NCI-H524 treated with DMSO at 0.1 percent for 48 hours (cell line): ENCODE measurements around the gene RTP5.
A peak's percentile ranks its signal among the peaks of the same experiment; 100 is the strongest.

Experiments used
- DNase-seq: peaks from one replicate; lab custom pipeline; 2025; lab: John Stamatoyannopoulos, UW

RTP5 gene

DNA sequence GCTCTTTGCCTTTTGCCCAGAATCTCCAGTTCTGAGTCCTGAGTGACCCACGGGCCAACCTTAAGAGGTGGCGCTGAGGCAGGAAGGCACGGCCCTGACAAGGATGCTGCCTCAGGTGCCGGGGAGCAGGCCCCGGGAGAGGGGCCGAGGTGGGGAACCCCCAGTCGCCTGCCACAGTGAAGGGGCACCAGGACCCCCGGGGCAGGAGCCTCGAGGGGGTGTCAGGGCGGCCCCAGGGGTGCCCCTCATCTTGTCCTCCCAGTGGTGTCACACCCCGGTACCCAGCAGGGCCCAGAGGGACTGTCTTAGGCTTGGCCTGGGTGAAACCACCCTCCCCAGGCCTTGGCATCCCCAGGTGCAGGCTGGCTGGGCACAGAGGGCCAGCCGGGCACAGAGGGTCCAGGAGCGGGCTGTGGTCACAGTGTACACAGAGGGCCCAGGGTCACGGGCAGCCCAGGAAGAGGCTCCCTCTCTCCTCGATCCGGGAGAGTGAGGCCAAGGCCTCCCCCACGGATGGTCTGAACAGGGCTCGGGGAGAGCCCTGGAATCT is 11.9 kb upstream of the RTP5 start:
- no peak for DNase-seq

DNA sequence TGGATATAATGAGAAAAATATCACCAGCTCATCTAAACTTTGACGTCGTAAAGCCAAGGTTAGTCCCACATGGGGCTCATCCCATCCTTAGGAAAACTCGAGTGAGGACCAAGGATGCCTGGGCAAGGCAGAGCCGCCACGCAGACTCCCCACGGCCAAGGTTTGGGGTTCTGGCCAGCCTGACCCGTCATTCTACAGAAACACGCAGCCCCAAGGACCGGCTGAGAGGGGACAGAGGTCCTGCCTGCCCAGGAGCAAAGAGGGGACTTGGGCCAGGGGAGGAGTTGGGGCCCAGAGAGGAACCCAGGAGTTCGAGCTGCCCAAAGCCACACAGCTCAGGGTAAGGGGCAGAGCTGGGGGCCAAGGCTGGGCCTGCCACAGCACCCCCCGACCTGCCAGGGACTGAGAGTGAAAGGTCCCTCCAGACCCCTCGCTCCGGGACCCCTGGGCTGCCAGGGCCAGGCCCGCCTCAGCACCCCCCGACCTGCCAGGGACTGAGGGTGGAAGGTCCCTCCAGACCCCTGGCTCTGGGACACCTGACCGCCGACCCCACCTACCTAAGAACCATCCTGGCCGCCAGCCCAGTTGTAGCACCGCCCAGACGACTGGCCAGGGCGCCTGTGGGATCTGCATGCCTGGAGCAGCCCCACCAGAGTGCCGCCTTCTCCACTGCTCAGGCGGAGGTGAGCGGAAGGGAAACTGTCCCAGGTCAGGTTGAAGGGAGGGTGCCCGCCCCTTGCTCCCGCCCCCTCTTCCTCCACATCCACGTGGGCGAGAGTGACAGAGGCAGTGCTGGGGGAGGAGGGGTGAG is 11.1 kb upstream of the RTP5 start, which contains the start of gene PDCD1:
Gene PDCD1 (minus strand): TSS at position 689 of the 811 bp plus-strand sequence. CDS start 56 bp downstream, at position 633.
- DNase-seq: no peak

DNA sequence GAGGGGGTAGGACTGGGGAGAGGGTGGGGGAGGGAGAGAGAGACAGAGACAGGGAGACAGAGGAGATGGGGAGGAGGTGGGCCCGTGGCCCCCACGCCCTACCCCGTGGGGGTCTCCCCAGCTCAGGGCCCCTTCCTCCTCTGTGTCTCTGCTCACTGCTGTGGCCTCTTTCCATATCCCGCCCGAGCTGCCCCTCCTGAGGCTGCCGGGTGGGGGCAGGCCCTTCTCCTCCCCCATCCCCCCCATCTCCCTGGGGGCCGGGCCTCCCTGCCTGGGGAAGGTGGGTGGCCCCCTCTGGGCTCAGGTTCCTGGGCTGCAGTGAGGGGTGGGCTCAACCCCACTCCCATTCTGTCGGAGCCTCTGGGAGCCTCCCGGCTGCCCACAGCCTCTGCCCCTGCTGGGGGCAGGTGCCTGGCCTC is 10.5 kb upstream of the RTP5 start:
- DNase-seq: no peak

DNA sequence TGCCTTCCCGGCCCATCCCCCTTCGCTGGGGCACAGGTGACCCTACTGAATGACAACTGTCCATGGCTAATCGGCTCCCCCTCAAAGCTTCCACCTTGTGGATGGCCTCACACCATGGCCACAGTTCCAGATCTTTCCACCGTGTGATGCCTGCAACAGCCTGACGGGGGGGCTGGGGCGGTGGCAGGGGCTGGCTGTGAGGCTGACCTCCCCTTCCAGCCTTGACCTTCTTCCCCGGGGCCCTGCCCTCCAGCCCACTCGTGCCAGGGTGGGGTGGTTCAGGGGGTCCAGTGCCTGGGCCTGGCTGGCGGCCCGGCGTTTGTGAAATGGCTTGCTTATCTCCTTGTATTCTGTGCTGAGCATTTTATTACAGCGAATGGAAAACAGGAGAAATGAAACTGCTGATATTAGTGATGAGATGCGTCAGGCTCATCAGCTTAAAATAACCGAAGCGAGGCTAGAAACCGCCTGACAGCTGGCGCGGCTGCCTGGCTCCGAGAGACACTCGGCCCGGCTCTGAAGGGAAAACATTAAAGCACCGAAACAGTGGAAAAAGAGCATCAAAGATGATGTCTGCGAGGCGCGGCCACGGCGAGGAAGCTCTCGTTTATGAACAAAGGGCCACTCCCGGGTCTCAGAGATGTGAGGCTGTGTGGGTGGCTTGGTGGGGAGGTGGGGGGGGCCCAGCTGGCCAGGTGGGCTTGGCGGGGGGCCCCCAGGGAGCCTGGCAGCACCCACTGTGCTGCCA is 9.9 kb upstream of the RTP5 start:
- no peak for DNase-seq

DNA sequence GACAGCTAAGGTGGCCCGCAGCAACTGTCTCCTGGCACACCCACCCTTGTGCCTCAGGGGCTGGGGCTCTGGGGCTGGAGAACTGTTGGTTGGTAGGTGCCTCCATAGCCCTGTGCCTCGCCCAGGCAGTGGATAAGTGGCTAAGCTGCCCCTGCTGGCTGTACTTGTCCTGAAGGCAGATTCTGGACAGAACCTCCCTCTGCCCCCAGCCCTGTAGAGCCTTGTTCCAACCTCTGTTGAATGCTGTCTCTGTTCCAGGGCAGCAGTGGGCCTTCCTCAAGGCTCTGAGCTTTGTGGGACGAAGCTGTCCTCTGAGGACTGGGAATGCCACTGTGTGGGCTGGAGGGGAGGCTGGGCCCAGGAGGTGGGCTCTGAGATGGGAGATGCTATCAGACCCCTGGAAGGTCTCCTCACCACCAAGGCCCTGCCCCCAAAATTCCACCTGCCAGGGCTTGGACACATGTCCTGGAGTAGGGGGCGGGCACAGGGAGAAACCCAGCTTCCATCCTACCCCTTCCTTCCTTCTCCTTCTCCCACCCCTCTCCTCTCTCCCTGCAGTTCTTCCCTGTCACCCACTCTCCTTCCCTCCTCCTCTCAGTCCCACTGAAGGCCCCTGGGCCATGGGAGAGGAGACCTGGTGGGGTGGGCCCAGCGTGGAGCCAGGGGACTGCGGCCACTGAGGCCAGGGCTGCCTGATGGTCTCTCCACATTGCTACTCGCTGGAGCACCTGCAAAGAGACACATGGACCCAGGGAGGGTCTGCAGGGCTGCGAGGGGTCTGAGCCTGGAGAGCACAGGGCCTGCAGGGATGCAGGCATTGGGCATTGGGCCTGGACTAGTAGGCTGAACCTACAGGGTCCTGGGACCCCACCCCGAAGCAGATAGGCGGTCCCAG is 9.1 kb upstream of the RTP5 start:
- DNase-seq: no peak

DNA sequence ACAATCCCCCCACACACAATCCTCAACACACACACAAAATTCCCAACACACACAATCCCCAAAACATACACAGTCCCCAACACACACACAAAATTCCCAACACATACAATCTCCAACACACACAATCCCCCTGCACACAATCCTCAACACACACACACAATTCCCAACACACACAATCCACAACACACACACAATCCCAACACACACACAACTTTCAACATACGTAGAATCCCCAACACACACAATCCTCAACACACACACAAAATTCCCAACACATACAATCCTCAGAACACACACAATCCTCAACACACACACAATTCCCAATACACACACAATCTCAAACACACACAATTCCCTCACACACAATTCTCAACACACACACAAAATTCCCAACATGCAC is 8.3 kb upstream of the RTP5 start:
- DNase-seq: no peak

DNA sequence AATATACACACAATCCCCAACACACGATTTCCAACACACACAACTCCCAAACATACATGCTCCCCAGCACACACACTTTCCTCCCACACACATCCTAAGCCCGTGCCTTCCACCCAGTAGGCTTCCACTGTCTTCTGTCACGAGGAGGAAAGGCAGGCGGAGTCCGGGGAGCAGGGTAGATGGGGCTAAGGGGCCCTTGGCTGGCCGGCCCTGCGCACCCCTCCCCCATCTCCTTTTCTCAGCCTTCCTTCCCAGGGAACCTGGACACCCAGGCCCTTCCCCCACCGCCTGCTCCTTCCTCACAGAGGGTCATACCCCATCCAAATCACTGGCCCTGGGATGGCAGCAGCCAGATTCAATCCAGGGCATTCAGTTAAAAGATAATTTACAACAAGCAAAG is 7.4 kb upstream of the RTP5 start:
- DNase-seq: no peak

DNA sequence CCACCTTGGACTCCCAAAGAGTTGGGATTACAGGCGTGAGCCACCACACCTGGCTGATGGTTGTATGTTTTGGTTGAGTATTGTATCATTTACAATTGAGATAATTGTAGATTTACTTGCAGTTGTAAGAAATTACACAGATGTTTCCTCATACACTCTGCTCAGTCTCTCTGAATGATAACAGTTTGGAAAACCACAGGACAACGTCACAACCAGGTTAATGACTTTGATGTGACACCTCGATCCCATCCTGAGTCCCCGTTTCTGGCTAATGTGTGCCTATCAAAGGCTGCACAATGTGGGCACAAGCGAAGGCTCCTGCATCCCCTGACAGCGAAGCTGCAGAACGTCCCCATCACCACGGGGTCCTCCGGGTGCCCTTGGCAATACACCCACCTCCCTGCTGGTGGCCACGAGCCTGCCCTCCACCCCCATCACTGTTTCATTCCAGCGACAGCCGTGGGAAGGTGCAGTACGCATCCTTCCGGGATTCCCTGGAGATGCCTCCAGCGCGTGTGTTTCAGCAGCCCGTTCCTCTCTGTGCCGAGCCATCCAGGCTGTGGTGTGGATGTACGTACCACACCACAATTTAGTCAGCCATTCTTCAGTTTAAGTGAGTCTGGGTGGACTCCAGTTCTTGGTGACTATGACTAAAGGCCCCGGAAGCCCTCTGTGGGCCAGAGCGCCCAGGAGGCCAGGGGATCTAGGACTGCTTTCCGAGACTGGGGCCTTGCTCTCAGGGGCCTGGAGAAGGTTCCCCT is 6.6 kb upstream of the RTP5 start:
- DNase-seq: no peak

DNA sequence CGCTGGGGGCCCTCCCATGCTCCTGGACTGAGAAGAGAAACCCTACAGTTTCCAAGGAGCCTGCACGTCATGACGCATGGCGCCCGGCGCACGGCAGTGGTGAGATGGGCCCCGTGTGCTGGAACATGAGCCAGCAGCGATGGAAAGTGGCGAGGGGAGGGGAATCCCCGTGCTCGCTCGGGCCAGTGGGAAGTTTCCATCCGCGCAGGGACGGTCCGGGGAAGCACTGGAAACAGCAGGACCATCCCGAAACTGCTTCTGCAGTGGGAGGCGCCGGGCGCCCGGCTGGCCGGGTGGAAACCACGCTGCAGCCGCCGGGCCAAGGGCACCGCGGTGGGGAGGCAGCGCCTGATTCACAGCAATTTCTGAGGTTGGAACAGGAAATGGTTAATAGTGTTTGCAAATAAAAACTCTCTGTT is 6.0 kb upstream of the RTP5 start:
- DNase-seq: no peak

DNA sequence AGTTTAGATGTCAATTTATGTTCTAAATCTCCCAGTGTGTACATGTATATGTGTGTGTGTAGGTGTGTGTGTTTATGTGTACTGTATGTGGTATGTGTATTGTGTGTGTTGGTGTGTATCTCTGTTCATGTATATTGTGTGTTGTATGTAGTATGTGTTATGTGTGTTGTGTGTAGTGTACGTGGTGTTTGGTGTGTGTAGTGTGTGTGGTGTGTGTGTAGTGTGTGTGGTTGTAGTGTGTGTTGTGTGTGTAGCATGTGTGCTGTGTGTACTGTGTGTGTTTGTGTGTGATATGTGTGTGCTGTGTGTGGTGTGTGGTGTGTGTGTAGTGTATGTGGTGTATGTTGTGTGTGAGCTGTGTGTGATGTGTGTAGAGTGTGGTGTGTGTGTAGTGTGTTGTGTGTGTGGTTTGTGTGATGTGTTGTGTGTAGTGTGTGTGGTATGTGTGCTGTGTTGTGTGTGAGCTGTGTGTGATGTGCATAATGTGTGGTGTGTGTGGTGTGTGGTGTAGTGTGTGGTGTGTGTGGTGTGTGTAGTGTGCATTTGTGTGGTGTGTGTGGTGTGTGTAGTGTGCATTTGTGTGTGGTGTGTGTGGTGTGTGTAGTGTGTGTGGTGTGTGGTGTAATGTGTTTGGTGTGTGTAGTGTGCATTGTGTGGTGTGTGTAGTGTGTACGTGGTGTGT is 5.2 kb upstream of the RTP5 start:
- DNase-seq: no peak

DNA sequence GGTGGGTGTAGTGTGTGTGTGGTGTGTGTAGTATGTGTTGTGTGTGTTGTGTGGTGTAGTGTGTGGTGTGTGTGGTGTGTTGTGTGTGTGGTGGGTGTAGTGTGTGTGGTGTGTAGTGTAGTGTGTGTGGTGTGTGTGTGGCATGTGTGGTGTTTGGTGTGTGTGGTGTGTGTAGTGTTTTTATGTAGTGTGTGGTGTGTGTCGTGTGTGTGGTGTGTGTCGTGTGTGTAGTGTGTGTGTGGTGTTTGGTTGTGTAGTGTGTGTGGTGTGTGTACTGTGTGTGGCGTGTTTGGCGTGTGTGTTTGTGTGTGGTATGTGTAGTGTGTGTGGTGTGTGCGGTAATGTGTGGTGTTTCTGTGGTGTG is 4.7 kb upstream of the RTP5 start:
- no peak for DNase-seq

DNA sequence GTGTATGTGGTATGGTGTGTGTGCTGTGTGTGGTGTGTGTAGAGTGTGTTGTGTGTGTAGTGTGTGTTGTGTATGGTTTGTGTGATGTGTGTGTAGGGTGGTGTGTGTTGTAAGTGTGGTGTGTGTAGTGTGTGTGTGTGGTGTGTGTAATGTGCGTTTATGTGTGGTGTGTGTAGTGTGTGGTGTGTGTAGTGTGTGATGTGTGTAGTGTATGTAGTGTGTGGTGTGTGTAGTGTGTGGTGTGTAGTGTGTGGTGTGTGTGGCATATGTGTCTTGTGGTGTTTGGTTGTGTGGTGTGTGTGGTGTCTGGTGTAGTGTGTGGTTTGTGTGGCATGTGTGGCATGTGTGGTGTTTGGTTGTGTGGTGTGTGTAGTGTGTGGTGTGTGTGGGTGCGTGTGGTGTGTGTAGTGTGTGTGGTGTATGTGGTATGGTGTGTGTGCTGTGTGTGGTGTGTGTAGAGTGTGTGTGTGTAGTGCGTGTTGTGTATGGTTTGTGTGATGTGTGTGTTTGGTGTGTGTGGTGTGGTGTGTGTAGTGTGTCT is 4.0 kb upstream of the RTP5 start:
- DNase-seq: no peak

DNA sequence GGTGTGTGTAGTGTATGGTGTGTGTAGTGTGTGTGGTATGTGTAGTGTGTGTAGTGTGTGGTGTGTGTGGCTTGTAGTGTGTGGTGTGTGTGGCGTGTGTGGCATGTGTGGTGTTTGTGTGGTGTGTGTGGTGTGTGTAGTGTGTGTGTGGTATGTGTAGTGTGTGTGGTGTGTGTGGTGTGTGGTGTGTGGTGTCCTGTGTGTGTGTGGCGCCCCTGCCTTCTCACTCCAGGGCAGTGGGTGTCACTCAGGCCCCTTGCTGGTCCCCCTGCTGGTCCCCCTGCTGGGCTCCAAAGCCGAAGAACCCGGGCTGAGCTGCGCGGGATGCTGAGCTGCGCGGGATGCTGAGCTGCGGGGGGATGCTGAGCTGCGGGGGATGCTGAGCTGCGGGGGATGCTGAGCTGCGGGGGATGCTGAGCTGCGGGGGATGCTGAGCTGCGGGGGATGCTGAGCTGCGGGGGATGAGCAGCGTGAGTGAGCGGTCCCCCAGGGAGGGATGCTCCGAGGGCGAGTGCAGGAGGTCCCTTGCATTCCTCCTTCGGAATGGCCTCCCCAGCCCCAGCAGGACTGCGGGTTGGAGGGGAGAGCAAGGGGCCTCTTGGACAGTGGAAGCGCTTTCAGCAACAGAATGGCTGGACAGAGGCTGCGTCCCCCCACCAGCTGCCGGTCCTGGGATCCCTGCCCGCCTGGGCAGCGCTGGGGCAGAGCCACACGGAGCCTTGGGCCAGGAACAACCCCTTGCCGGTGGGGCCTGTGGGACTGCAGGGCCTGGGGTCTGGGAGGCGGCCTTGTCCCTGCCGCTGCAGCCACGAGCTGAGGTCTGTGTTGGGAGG is 3.4 kb upstream of the RTP5 start:
- DNase-seq: no peak

DNA sequence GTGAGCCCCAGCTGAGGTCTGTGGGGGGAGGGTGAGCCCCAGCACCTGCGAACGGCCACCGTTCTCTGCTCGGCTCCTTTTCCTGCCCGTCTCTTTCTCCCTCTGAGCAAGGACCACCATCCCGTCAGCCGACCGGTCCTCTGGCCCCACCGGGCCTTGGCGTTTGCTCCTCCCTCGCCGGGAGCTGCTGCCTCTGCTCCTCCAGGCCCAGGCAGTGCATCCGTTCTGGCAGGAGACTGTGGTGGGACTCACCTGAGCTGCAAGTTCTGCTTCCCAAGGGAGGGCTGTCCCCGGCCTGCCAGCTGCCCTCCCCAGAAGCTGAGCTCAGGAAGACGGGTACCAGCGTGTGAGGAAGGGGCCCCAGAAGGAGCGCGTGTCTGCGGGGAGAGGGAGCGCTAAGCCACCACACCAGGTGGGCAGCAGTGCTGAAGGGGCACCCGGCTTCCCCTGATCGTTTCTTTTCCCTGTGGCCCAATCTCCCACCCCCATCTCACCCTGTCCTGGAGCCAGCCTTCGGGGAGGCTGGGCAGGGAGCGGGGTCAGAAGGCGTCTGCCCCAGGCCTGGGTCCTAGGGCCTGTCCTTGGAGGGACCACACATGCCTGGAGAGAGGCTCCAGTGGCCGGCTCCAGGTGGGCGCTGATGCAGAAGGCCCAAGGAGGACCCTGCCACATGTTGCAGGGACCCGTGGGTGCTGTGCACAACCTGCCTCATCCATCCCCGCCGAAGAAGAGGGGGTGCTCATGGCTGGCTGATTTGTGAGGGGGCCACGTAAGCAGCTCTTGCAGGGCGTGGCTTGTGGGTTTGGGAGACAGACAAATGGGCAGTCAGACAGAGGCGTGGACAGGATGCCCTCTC is 2.5 kb upstream of the RTP5 start:
- no peak for DNase-seq

DNA sequence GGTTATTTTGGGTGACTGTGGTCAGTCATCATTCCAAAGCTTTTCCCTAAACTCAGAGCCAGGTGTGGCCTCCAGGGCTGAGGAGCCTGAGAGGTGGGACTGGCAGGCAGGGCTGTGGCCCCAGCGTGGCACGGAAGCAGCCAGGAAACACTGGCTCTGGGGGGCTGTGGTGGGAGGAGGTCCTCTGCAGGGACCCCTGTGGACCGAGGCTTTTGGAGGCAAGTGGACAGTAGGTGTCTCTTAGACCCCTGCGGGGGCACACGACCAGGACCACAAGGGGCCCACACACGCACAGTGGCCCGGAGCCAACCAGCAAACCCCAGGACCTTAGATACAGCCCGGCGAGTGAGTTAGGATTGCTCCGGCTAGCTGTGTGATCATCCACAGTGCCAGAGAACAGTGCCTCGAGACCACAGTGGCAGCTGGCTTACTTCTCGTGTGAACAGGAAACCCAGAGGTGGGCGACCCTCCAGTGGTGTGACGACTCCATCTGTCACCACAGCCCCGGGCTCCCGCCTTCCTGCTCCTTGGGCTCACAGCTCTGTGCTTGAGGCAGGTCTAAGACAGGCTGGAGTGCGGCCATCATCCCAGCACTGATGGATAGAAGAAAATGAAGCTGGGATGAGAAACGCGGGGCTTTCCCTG is 1.6 kb upstream of the RTP5 start:
- peak; percentile 35 for DNase-seq

DNA sequence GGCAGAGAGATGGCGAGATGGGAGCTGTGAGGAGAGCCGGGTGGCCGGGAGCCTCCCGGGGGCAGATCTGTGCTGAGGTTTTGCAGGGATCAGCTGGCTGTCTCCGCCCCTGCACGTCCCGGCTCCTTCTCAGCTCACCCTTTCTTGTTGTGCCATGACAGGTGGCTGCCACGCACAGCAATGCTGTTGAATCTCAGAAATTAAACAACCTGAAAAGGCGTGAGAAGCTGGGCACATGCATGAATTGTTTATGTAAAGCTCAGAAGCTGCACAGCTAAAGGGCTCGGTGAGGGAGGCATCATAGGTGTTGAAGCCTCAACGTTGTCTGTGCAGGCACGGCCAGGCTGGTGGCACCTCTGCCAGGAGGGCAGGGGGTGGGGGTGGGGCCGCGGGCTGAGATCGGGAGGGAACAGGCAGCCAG is 858 bp upstream of the RTP5 start:
- peak; percentile 3 for DNase-seq

DNA sequence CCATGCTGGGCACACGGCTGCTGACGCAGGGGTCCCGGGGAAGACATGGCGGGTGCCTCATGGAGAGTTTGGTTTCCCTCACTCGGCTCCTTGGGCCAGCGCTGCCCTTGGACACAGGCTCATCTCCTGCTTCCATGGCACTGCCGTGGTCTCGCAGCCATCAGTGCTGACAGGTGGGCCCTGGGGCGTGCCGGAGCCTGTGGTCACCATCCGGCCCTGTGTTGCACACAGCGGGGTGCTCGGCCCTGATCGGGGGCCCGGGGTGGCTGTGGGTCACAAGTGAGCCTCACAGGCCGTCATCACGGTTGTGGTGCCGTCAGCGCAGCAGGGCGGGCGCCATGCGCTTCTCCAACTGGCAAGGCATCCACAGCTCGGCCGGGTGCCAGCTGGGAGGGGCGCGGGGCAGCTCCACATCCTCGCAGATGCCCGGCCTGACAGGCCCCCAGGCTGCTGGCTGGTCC is 582 bp downstream of the RTP5 start:
- no peak for DNase-seq
